GM18508 (cell line): ENCODE results near the gene MSANTD7.
"Not testable (repeated sequence)": the region's sequence is repeated elsewhere in the genome, so short reads cannot be mapped to it uniquely, and the experiment has no call there.

Source experiments
- ATAC-seq: cut with Tn5 transposase; IDR thresholded peaks from one replicate; pipeline ENCODE4 v1.9.1; 2021; ENCODE audit warnings: moderate number of reproducible peaks; ENCODE audit not compliant: insufficient read depth, unreplicated experiment

The MSANTD7 gene

GRCh38 chr10:14836208-14836607 is 1.9 kb upstream of the MSANTD7 start:
- no peak for ATAC-seq

GRCh38 chr10:14837003-14837756 is 926 bp upstream of the MSANTD7 start:
- no peak for ATAC-seq

DNA sequence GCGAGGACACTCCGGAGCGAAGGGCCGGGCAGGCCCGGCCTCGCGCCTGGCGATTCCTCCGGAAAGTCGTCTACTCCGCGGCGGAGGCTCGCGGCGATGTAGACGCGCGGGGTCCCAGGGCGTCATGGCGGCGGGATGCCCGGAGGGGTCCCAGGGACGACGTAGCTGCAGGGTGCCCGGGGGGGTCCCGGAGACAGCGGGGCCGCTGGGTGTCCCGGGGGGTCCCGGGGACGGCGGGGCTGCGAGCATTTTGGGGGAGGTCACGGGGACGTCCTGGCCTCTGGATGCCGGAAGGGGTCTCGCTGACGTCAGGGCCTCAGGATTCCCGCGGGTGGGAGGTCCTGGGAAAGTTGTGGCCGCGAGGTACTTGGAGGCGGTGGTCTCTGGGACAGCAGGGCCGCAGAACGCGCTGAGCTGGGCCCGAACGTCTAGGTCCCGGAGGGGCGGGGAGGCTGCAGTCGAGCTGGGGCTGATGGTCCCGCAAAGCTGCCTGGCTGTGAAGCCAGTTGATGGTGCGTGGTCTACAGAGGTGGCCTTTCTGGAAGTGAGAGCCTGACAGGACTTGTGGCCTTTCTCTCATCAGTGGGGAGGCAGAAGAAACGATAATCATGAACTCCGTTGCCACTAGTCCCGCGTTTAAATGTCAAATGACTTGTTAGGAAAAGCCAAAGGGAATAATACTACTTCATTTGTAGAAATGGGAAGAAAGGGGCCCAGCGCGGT is 637 bp downstream of the MSANTD7 start:
- ATAC-seq: no peak

DNA sequence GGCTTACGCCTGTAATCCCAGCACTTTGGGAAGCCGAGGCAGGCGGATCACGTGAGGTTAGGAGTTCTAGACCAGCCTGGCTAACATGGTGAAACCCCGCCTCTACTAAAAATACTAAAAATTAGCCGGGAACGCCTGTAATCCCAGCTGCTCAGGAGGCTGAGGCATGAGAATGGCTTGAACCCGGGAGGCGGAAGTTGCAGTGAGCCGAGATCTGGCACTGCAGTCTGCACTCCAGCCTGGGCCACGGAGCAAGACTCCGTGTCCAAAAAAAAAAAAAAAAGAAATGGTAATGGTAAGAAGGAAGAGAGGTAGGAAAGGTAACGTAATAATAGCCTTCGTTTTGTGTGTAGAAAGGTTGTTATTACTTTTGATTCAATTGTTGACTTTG is 1.2 kb downstream of the MSANTD7 start:
- ATAC-seq: no peak

- ATAC-seq: no peak
These were observed 2.1 kb downstream of the MSANTD7 start for GRCh38 chr10:14840178-14840577.

GRCh38 chr10:14843327-14843988 is 5.4 kb downstream of the MSANTD7 start:
- ATAC-seq: no peak

DNA sequence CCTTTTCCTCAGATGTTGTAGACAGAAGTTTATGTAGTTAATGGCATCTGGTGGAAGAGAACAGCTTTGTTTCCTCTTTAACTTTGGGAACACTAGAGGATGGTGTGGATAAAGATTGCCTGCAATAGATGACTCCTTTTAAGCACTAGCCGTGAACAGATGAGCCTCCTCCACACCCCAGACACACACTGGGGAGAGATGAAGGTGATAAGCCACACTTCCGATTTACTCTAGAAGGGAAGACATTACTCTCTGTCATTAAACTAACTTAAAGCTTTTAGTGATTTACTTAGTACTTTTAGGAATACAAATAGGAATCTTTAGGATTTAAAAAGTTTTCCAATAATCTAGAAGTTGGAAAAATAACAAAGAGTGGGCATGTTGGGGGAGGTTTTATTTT is 6.8 kb downstream of the MSANTD7 start:
- no peak for ATAC-seq

GRCh38 chr10:14852236-14852635 is 14.1 kb downstream of the MSANTD7 start:
- no peak for ATAC-seq

DNA sequence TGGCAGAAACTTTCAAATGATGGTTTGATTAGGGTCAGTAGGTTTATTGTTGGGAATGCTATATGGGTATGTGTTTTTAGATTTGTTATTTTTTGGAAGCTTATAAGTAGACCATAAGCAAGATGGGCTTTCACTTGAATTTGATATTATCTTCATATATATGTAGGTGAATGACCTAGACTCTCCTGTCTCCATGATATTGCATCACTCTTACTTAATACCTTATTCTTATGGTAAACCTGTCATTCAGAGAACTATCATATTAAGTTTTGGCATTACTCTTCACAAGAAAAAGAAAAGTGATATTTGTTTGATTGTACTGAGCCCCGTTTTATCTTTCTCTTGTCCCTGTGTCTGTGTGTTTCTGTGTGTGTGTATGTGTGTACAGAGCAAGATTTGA is 17.3 kb downstream of the MSANTD7 start:
- no peak for ATAC-seq

DNA sequence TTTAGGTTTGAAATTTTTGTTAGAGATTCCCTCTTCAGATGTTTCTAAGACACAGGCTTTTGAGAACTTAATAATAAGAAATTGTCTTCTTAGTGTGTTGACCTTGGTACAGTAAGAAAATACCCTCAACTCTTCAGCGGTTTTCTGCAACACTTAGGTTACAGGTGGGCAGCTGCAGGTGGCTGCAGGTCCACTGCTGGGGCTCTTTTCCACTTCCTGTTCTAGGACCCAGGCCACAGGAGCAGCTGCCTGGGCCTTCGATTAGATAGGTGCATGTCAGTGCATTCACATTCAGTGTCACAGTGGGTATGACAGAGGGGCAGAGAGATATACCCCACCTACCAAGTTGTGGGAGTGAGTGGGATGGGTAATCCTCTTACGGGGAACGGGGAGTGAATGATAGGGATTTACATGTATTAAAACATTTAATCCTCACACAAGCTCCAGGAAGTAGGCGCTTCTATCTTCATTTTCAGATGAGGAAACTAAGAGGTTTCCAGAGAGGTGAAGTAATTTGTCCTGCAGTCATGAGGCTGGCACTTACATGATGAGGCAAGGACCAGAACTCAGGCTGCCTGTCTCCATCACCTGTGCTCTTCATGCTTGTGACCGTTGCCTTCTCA is 20.3 kb downstream of the MSANTD7 start:
- ATAC-seq: no peak

- no peak for ATAC-seq
These were observed 20.9 kb downstream of the MSANTD7 start for GRCh38 chr10:14859043-14859442.

- ATAC-seq: no peak
These were observed 21.7 kb downstream of the MSANTD7 start for GRCh38 chr10:14859775-14860174.

DNA sequence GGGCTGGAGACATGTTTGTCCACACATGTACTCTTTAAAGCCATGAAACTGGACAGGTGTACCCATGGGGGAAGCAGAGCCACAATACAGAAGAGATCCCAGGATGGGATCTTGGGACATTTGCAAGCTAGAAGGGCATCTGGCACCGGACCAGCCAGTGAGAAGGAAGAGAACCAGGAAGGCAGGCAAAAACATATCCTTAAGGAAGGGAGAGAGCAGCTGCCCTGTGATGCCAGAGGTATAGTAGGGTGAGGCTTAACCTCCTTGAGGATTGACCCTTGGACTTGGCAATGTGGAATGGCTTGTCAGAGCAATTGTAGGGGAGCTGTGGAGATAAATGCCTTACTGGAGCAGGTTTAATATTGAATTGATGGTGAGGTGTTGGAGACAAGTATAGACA is 22.7 kb downstream of the MSANTD7 start:
- ATAC-seq: no peak

DNA sequence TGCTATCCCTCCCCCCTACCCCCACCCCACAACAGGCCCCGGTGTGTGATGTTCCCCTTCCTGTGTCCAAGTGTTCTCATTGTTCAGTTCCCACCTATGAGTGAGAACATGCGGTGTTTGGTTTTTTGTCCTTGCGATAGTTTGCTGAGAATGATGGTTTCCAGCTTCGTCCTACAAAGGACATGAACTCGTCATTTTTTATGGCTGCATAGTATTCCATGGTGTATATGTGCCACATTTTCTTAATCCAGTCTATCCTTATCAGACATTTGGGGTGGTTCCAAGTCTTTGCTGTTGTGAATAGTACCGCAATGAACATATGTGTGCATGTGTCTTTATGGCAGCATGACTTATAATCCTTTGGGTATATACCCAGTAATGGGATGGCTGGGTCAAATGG is 26.4 kb downstream of the MSANTD7 start:
- not testable (repeated sequence) for ATAC-seq

GRCh38 chr10:14864871-14865270 is 26.8 kb downstream of the MSANTD7 start:
- ATAC-seq: not testable (repeated sequence)

DNA sequence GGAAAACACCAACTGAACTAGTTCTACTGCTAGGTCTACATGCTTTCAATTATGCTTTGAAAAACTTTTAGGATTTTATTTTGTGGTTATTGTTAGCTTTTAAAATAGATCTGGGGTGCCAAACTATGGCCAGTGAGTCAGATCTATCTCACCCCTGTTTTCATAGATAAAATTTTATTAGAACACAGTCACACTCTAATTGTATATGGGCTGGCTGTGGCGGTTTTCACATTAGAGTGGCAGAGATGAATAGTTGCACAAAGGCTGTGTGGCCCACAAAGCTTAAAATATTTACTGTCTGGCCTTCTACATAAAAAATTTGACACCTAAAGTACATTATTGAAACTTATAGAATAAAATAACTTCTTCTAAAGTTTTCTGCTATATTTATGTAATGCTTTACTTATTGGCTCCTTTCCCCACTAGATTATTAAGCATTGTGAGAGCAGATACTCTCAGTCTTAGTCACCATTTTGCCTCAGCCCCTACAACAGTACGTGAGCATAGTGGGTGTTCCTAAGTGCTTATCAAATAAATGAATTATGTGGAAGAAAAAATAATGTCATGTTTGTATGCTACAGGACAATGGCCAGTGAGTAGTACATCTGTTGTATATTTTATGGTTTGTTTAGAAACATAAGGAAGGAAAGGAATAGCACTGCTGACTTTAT is 35.1 kb downstream of the MSANTD7 start:
- ATAC-seq: no peak

DNA sequence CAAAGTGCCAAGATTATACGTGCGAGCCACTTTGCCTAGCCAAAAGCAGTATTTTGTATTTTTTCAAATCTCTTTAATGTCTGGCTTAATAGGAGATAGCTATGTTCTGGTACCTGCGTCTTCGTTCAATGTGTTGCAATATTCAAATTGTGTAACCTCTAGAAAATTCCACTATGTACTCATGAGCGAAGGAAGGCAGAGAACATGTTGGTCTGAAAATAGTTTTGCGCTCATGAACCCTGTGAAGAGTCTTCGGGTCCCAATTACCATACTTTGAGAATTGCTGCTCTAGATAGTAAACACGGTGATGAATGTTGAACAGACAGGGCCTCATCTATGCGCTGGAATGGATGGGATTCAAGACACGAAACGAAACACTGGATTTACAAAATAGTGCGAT is 37.8 kb downstream of the MSANTD7 start:
- no peak for ATAC-seq

- no peak for ATAC-seq
These were observed 38.7 kb downstream of the MSANTD7 start for GRCh38 chr10:14876764-14877163.

DNA sequence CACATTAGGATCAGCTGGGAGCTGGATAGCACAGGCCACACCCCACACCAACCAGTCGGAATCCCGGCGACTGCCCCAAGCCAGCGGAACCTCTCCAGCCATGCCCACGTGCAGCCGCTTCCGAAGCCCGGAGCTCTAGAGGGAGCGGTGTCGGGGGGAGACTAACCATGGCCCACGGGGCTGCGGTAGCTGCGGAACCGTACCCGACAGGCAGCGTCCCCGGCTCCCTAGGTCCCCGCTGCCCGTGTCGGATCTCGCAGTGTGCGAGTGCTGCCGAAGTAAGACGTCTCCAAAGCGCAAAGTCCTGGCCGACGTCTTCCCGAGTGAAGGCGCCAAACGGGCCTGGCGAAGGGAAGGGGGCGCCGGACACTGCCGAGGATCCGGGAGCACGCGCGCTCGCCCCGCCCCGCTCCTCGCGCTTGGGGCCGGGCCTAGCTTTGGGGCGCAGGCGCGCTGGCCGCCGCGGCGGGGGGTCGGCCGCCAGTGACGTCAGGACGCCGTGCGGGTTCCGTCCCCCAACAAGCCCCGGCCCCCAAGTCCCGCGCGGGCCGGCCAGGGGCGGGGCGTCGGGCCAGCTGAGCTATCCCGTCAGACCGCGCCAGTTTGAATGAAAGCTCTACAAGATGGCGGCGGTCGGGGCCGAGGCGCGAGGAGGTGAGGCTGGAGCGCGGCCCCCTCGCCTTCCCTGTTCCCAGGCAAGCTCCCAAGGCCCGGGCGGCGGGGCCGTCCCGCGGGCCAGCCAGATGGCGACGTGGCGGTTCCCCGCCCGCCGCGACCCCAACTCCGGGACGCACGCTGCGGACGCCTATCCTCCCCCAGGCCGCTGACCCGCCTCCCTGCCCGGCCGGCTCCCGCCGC is 40.4 kb downstream of the MSANTD7 start, which contains the start of gene SUV39H2:
SUV39H2 (plus strand) TSS at position 601 of the 858 bp plus-strand sequence; CDS start at position 624, 23 bp downstream.
- ATAC-seq: peak; percentile 70
